GM12878 (cell line): Measurements from ENCODE around the gene SBNO2. TPM values are rescaled to one million over a fixed set of nuclear protein-coding genes. Genes with fewer than 3 reads are reported as not detected.

Experiments used
- BCL11A ChIP-seq: IDR thresholded peaks from 2 replicates; pipeline ENCODE4 v1.6.1; 2011; ENCODE audit warnings: low read depth, low read length
- FOXM1 ChIP-seq: IDR thresholded peaks from 2 replicates; pipeline ENCODE4 v1.6.1; 2012; ENCODE audit warnings: low read depth, mild to moderate bottlenecking, inconsistent platforms, low read length, moderate library complexity
- IRF5 ChIP-seq: fragments of 450-650 bp; IDR thresholded peaks from 2 replicates; pipeline ENCODE4 v1.6.1; 2017; ENCODE audit warnings: borderline replicate concordance
- PAX8 ChIP-seq: fragments of 450-650 bp; IDR thresholded peaks from 2 replicates; pipeline ENCODE4 v1.6.1; 2017; ENCODE audit warnings: mild to moderate bottlenecking, moderate library complexity
- SIX5 ChIP-seq: IDR thresholded peaks from 2 replicates; pipeline ENCODE4 v1.6.1; 2011; ENCODE audit warnings: mild to moderate bottlenecking, low read depth, low read length, moderate library complexity; ENCODE audit not compliant: severe bottlenecking
- SMARCA5 ChIP-seq: fragments of 450-650 bp; IDR thresholded peaks from 2 replicates; pipeline ENCODE4 v1.6.1; 2017; ENCODE audit warnings: mild to moderate bottlenecking
- SRF ChIP-seq, 2 experiments: IDR thresholded peaks; 2 replicates each; pipeline ENCODE4 v1.6.1; 2011; ENCODE audit warnings: low read depth in 2 of 2, low read length in 2 of 2, mild to moderate bottlenecking in 1 of 2, moderate library complexity in 1 of 2
- STAT1 ChIP-seq: fragments of 450-650 bp; conservative IDR thresholded peaks from 2 replicates; pipeline ENCODE4 v1.6.1; 2014; ENCODE audit warnings: antibody characterized with exemption, mild to moderate bottlenecking
- ZBTB11 ChIP-seq: fragments of 450-650 bp; formaldehyde crosslinking; IDR thresholded peaks from 2 replicates; pipeline ENCODE4 v1.5.0; 2022; ENCODE audit warnings: mild to moderate bottlenecking, missing genetic modification characterization
- polyA plus RNA-seq, 11 experiments: library from polyadenylated mRNA; depleted of rRNA in 4 of 11; unstranded in 6 of 11; stranded (reverse) in 5 of 11; fragments of >200 nt; fragmentation: Nextera tagmentation in 4 of 11; fragmentation: Illumina TruSeq in 1 of 11; extraction: Ambion mirVana in 4 of 11; extraction: Trizol in 1 of 11; gene quantifications; 1 replicate in 1 of 11; 2 replicates in 10 of 11; pipeline versions ENCODE4 v1.2.1 to v1.2.3, GENCODE V29; 2011 to 2016; ENCODE audit warnings: inconsistent platforms in 2 of 11, missing spikeins in 2 of 11, low read depth in 1 of 11
- total RNA-seq, 4 experiments: library from RNA; depleted of rRNA in 3 of 4; stranded (reverse); fragments of >200 nt in 3 of 4; fragmentation: Illumina TruSeq in 1 of 4; extraction: Trizol in 1 of 4; gene quantifications; 2 replicates each; pipeline versions ENCODE4 v1.2.1 to v1.2.3, GENCODE V29; 2013 to 2021
- TF ChIP-seq, protein P1 (sequence below), 3 experiments: IDR thresholded peaks in 2 of 3; conservative IDR thresholded peaks in 1 of 3; 2 replicates each; pipeline ENCODE4 v1.5.1; 2011; ENCODE audit warnings: low read depth in 3 of 3, low read length in 3 of 3, mild to moderate bottlenecking in 3 of 3, control low read depth in 2 of 3, moderate library complexity in 2 of 3, inconsistent platforms in 1 of 3, mixed read lengths in 1 of 3; ENCODE audit not compliant: control insufficient read depth in 2 of 3, insufficient read depth in 1 of 3; ENCODE audit errors: extremely low read depth in 1 of 3
- TF ChIP-seq, protein P2 (sequence below): IDR thresholded peaks from 2 replicates; pipeline ENCODE4 v1.6.1; 2011; ENCODE audit warnings: borderline replicate concordance, low read depth, mild to moderate bottlenecking, moderate library complexity, mixed read lengths, low read length; ENCODE audit not compliant: insufficient read depth; ENCODE audit errors: extremely low read length

The SBNO2 gene
- total and polyA plus RNA-seq, 10 of the 15 experiments (the other 5 are each of a cell fraction or from before 2014, with no cell fraction given): 0.08 to 44.6 (median 5.4) TPM

DNA sequence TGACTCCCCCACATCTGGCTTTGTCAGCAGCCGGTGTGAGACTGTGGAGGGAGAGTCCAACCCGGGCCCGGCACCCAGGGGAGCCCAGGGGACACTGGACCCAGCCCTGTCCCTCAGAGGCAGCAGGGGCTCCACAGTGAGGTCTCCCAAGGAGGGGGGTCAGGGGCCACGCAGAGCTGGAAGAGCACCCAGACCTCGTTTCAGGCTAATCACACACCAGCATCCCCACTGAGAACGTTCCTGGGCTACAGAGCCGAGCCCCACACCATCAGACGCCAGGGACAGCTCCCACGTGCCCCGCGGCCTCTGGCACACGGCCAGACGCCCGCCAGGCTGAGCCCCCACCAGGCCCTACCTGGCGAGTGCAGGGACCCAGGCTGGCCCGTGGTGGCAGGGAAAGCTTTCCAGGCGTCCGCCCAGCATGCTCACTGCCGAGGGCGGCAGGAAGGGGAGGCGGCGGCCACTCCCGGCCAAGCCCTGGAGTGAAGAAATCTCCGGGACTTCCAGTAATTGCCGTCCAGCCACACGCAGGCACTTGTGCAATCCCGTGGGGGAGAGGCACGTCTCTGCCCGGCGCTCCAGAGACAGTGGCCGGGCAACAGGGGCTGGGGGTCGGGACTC, 19.2 kb downstream of the SBNO2 start (continued):
- TF ChIP-seq ZBTB11 (CRISPR knock-in tag) (no peak), IRF5 (no peak), BCL11A (no peak), FOXM1 (no peak), SIX5 (no peak), PAX8 (no peak), SMARCA5 (no peak), SRF (IDR thresholded peaks at IDR 0.05; ENCODE audit: low read depth in 2 of 2, low read length in 2 of 2) (no peak), STAT1 (no peak)
- TF ChIP-seq, protein P1, sequence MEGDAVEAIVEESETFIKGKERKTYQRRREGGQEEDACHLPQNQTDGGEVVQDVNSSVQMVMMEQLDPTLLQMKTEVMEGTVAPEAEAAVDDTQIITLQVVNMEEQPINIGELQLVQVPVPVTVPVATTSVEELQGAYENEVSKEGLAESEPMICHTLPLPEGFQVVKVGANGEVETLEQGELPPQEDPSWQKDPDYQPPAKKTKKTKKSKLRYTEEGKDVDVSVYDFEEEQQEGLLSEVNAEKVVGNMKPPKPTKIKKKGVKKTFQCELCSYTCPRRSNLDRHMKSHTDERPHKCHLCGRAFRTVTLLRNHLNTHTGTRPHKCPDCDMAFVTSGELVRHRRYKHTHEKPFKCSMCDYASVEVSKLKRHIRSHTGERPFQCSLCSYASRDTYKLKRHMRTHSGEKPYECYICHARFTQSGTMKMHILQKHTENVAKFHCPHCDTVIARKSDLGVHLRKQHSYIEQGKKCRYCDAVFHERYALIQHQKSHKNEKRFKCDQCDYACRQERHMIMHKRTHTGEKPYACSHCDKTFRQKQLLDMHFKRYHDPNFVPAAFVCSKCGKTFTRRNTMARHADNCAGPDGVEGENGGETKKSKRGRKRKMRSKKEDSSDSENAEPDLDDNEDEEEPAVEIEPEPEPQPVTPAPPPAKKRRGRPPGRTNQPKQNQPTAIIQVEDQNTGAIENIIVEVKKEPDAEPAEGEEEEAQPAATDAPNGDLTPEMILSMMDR (IDR thresholded peaks at IDR 0.05 in 2 of 3, conservative IDR thresholded peaks at IDR 0.05 in 1 of 3; ENCODE audit: control insufficient read depth in 2 of 3, extremely low read depth in 1 of 3, insufficient read depth in 1 of 3, low read depth in 3 of 3, low read length in 3 of 3): no peak
- TF ChIP-seq, protein P2, sequence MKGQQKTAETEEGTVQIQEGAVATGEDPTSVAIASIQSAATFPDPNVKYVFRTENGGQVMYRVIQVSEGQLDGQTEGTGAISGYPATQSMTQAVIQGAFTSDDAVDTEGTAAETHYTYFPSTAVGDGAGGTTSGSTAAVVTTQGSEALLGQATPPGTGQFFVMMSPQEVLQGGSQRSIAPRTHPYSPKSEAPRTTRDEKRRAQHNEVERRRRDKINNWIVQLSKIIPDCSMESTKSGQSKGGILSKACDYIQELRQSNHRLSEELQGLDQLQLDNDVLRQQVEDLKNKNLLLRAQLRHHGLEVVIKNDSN: no peak
